ENCODE data around the gene NOX3.

DNA sequence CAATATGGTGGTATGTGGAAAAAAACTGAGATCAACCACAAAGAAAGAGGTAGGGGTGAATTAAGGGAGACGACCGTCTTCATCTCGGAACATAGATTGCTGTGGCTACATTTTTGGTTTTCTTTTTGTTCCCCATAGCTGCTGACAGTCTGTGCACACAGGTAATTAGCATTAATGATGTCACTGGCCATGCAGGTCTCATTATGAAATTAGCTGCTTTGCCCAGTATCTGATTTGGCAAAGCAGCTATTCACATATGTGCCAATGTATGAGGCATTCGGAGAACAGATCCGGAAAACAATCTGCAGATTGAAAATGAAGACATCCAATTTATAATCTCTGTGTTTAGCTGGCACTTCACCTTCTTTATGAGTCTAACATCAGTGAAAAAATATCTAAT is 13.1 kb downstream of the NOX3 start:
- TF ChIP-seq, protein P1, sequence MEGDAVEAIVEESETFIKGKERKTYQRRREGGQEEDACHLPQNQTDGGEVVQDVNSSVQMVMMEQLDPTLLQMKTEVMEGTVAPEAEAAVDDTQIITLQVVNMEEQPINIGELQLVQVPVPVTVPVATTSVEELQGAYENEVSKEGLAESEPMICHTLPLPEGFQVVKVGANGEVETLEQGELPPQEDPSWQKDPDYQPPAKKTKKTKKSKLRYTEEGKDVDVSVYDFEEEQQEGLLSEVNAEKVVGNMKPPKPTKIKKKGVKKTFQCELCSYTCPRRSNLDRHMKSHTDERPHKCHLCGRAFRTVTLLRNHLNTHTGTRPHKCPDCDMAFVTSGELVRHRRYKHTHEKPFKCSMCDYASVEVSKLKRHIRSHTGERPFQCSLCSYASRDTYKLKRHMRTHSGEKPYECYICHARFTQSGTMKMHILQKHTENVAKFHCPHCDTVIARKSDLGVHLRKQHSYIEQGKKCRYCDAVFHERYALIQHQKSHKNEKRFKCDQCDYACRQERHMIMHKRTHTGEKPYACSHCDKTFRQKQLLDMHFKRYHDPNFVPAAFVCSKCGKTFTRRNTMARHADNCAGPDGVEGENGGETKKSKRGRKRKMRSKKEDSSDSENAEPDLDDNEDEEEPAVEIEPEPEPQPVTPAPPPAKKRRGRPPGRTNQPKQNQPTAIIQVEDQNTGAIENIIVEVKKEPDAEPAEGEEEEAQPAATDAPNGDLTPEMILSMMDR (IDR thresholded peaks at IDR 0.05; ENCODE audit: low read depth, low read length, poor library complexity, severe bottlenecking), result no peak
- TF ChIP-seq EZH2phosphoT487 (IDR thresholded peaks at IDR 0.05; ENCODE audit: borderline replicate concordance, low read length), result no peak

All from DOHH2 (cell line).